HG02973 (cell line): ENCODE data around the gene PHLPP2.
"Not testable (repeated sequence)": the region's sequence is repeated elsewhere in the genome, so short reads cannot be mapped to it uniquely, and the experiment has no call there.

ENCODE experiments used
- ATAC-seq: cut with Tn5 transposase; IDR thresholded peaks from one replicate; pipeline ENCODE4 v1.9.1; 2021; ENCODE audit warnings: moderate library complexity; ENCODE audit not compliant: unreplicated experiment

PHLPP2 gene

DNA sequence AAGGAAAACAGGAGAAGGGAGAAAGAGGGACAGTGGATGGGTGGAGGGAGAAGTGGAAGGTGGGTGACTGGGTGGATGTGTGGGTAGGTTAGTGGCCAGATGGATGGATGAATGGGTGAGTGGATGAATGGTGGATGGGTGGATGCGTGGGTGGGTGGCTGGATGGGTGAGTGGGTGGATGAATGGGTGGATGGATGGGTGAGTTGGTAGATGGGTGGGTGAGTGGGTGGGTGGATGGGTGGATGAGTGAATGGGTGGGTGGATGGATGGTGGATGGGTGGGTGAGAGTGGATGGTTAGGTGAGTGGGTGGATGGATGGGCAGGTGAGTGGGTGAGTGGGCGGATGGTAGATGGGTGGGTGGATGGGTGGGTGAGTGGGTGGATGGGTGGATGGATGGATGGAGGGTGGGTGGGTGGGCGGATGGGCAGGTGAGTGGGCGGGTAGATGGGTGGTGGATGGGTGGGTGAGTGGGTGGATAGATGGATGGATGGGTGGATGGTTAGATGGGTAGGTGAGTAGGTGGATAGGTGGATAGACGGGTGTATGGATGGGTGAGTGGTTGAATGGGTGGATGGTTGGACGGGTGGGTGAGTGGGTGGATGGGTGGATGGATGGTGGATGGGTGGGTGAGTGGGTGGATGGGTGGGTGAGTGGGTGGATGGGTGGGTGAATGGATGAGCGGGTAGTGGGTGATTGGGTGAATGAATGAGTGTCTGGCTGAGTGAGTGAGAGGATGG lies 99.2 kb downstream of the PHLPP2 start:
- ATAC-seq, result no peak

DNA sequence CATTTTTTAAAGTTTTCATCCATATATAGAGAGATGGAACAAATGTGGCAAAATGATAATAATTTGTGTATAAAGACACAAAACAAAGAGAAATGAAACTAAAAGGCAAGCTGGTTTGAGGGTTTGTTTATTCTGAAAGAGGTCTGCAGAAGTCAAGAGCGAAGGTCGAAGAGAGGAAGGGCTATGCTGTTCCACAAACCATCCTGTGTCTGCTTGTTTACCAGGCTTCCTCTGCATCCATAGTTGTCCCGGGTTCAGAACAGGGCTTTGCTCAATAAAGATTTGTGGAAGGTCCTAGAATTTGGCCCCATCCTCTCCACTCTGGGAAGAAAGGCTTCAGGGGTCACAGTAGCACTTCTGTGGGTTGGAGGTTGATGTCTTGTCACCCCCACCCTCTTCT lies 100.9 kb downstream of the PHLPP2 start:
- ATAC-seq, result no peak

DNA sequence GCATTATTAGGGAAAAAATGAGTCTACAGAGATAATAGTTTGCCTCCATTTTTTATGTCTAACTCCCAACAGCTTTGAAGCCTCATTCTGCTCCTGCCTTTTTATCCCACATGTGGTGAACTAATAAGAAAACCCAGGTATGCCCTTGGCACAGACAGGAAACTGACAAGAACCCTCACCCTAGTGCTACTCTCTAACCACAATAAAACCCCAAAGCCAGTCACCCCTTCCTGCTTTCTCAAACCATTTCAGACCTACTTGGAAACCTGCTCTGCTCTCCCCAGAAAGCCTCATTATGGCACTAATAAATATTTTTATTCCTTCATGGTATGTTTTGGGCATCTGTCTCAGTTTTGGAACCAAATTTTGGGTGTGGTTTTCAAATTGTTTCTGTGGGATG lies 102.4 kb downstream of the PHLPP2 start:
- ATAC-seq, result no peak

DNA sequence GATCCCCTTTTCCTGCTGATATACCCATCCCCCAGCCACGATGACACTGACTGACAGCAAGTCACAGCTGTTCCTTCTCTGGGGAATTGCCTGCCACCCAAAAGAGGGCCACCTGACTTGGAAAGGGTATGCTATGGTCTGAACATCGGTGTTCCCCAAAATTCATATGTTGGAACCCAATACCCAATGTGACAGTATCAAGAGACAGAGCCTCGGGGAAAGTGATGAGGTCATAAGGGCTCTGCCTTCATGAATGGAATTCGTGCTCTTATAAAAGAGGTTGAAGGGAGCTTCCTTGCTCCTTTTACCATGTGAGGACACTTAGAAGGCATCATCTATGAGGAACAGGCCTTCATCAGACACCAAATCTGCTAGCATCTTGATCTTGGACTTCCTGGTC lies 106.1 kb downstream of the PHLPP2 start:
- no peak for ATAC-seq

GRCh38 chr16:71614956-71615355 lies 109.5 kb downstream of the PHLPP2 start:
- ATAC-seq, result not testable (repeated sequence)

- peak; percentile 45 for ATAC-seq
Measured at GRCh38 chr16:71610936-71611871, 113.3 kb downstream of the PHLPP2 start.

DNA sequence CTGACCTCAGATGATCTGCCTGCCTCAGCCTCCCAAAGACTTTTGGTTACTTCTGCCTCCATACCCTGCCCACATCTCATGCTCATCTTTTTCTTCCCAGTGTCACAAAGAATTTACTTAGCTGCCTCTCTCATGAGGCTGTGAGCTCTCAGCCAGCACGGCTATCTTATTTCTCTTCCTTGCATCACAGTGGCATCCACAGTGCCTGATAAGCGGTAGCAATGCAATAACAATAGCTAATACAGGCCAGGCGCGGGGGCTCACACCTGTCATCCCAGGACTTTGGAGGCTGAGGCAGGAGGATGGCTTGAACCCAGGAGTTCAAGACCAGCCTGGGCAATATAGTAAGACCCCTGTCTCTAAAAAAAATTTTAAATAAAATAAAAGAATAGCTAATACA lies 114.1 kb downstream of the PHLPP2 start:
- ATAC-seq, result no peak

DNA sequence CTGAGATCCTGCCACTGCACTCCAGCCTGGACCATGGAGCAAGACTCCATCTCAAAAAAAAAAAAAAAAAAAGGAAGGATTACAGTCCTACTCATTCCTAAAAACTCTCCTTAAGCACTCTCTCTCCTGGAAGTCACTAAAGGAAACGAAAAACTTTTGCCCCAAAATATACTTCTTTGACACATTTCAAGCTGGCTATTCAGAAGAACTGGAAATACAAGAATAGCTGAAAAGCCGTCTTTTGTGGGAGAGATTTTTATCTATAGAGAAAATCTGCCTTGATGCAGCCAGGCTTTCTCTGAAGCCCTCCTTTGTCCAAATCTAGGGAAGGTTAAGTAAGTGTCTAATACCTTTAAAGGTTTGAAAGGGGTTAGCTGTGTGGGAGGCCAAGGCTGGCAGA lies 115.4 kb downstream of the PHLPP2 start:
- no peak for ATAC-seq

GRCh38 chr16:71600822-71601221 lies 123.7 kb downstream of the PHLPP2 start:
- no peak for ATAC-seq

GRCh38 chr16:71598426-71598825 lies 126.1 kb downstream of the PHLPP2 start:
- not testable (repeated sequence) for ATAC-seq

DNA sequence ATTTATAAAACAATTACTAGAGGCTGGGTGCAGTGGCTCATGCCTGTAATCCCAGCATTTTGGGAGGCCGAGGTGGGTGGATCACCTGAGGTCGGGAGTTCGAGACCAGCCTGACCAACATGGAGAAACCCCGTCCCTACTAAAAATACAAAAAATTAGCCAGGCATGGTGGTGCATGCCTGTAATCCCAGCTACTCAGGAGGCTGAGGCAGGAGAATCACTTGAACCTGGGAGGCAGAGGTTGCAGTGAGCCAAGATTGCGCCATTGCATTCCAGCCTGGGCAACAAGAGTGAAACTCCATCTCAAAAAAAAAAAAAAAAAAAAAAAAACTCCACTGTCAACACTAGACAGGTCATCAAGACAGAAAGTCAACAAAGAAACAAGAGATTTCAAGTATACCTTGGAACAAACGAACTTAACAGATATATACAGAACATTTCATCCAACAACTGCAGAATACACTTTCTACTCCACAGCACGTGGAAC lies 129.1 kb downstream of the PHLPP2 start:
- not testable (repeated sequence) for ATAC-seq
